ENCODE results near the gene APBB2.

The APBB2 gene

DNA sequence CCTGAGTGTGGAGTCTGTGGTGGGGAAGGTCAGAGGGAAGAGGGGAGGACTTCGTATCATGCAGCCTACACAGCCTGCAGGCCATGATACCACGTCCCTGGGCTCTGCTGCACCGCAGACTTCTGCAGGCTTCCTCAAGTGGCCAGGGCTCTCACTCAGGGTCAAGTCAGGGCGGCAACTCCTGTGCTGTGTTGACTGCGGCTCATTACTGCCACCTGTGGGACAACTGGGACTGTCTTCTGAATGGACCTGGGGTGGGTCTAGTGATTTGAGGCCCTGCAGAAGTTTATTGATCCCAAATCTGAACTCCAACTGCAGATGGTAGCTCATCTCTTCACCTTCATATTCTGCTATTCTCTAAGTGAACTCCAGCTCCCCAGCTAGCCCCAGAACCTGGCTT is 297.5 kb downstream of the APBB2 start:
- ATAC-seq: peak; percentile 42

GRCh38 chr4:40916218-40916555 is 298.2 kb downstream of the APBB2 start:
- ATAC-seq: peak; percentile 85
- TF ChIP-seq OSR1 (CRISPR knock-in tag; IDR thresholded peaks at IDR 0.05) (no peak), CSDC2 (CRISPR knock-in tag; IDR thresholded peaks at IDR 0.05) (no peak), ZFP3 (CRISPR knock-in tag; IDR thresholded peaks at IDR 0.05) (no peak), ZFP30 (CRISPR knock-in tag; IDR thresholded peaks at IDR 0.05) (no peak), BACH2 (CRISPR knock-in tag; IDR thresholded peaks at IDR 0.05; ENCODE audit: borderline replicate concordance) (no peak), CSRNP3 (CRISPR knock-in tag; IDR thresholded peaks at IDR 0.05) (no peak), ISL1 (CRISPR knock-in tag; IDR thresholded peaks at IDR 0.05) (no peak)
- TF ChIP-seq, protein P1, sequence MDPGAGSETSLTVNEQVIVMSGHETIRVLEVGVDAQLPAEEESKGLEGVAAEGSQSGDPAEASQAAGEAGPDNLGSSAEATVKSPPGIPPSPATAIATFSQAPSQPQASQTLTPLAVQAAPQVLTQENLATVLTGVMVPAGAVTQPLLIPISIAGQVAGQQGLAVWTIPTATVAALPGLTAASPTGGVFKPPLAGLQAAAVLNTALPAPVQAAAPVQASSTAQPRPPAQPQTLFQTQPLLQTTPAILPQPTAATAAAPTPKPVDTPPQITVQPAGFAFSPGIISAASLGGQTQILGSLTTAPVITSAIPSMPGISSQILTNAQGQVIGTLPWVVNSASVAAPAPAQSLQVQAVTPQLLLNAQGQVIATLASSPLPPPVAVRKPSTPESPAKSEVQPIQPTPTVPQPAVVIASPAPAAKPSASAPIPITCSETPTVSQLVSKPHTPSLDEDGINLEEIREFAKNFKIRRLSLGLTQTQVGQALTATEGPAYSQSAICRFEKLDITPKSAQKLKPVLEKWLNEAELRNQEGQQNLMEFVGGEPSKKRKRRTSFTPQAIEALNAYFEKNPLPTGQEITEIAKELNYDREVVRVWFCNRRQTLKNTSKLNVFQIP (CRISPR knock-in tag; IDR thresholded peaks at IDR 0.05; ENCODE audit: borderline replicate concordance, low read depth): no peak
- TF ChIP-seq, protein P2, sequence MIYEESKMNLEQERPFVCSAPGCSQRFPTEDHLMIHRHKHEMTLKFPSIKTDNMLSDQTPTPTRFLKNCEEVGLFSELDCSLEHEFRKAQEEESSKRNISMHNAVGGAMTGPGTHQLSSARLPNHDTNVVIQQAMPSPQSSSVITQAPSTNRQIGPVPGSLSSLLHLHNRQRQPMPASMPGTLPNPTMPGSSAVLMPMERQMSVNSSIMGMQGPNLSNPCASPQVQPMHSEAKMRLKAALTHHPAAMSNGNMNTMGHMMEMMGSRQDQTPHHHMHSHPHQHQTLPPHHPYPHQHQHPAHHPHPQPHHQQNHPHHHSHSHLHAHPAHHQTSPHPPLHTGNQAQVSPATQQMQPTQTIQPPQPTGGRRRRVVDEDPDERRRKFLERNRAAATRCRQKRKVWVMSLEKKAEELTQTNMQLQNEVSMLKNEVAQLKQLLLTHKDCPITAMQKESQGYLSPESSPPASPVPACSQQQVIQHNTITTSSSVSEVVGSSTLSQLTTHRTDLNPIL (CRISPR knock-in tag; IDR thresholded peaks at IDR 0.05; ENCODE audit: low read depth): no peak

More for the DNA sequence above, 297.5 kb downstream of the APBB2 start:
- TF ChIP-seq BACH2 (CRISPR knock-in tag; IDR thresholded peaks at IDR 0.05; ENCODE audit: borderline replicate concordance) (no peak), RARB (CRISPR knock-in tag; IDR thresholded peaks at IDR 0.05) (no peak), TSHZ2 (CRISPR knock-in tag; IDR thresholded peaks at IDR 0.05) (no peak), SNAI2 (CRISPR knock-in tag; IDR thresholded peaks at IDR 0.05) (no peak)

GRCh38 chr4:40915318-40916217 is 298.8 kb downstream of the APBB2 start:
- TF ChIP-seq, protein P2 (CRISPR knock-in tag; IDR thresholded peaks at IDR 0.05; ENCODE audit: low read depth): no peak
- TF ChIP-seq, protein P3, sequence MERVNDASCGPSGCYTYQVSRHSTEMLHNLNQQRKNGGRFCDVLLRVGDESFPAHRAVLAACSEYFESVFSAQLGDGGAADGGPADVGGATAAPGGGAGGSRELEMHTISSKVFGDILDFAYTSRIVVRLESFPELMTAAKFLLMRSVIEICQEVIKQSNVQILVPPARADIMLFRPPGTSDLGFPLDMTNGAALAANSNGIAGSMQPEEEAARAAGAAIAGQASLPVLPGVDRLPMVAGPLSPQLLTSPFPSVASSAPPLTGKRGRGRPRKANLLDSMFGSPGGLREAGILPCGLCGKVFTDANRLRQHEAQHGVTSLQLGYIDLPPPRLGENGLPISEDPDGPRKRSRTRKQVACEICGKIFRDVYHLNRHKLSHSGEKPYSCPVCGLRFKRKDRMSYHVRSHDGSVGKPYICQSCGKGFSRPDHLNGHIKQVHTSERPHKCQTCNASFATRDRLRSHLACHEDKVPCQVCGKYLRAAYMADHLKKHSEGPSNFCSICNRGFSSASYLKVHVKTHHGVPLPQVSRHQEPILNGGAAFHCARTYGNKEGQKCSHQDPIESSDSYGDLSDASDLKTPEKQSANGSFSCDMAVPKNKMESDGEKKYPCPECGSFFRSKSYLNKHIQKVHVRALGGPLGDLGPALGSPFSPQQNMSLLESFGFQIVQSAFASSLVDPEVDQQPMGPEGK (CRISPR knock-in tag; IDR thresholded peaks at IDR 0.05; ENCODE audit: borderline replicate concordance): no peak
- no peak for TF ChIP-seq ESRRG (CRISPR knock-in tag; IDR thresholded peaks at IDR 0.05)
- TF ChIP-seq SNAI2 (CRISPR knock-in tag; IDR thresholded peaks at IDR 0.05): no peak
- TF ChIP-seq ISL1 (CRISPR knock-in tag; IDR thresholded peaks at IDR 0.05): peak; percentile 49; the same call in 1 of the 2 replicates
- no peak for TF ChIP-seq CSDC2 (CRISPR knock-in tag; IDR thresholded peaks at IDR 0.05)
- peak; percentile 72 for ATAC-seq

Measured in SK-N-SH treated with all-trans-retinoic acid at 6 μM for 48 hours (cell line).